ENCODE measurements around the gene P4HA2. TPM values are rescaled to one million over a fixed set of nuclear protein-coding genes. Genes with fewer than 3 reads are reported as not detected.

P4HA2 gene
- total and polyA plus RNA-seq, 2 donors (not counting 3 experiments of a cell fraction or from before 2014, with no cell fraction given): 37.6 to 58.7 TPM

- no peaks in the 10 kb centered on the region for H3K36me3 ChIP-seq (ENCODE audit: control insufficient read depth in 2 of 2, extremely low read depth in 1 of 2, insufficient read depth in 2 of 2, low read length in 2 of 2)
- no peak for DNase-seq (ENCODE audit: low read depth, low spot score)
- no peaks in the 10 kb centered on the region for H3K79me2 ChIP-seq (ENCODE audit: control insufficient read depth, insufficient read depth, low read length)
- intact Hi-C loops (cut with micrococcal nuclease) (no loop called here), dilution Hi-C loops (cut with MboI; ENCODE audit: extremely low pct_ligation_motif_present, low sequenced_read_pairs) (no loop called here)
- H3K4me1 ChIP-seq (ENCODE audit: control insufficient read depth, extremely low read depth, insufficient read depth, low read length): no peaks in the 10 kb centered on the region
- no peaks in the 10 kb centered on the region for H3K9me1 ChIP-seq (replicated peaks; ENCODE audit: control insufficient read depth, extremely low read depth, insufficient read depth, low read length)
- POLR2A ChIA-PET: no interaction called here
- no peak overlapping the region for H3K4me3 ChIP-seq (replicated peaks in 1 of 3; ENCODE audit: insufficient read depth in 1 of 3, low read depth in 1 of 3, low read length in 3 of 3)
- no peak overlapping the region for H3K4me2 ChIP-seq (ENCODE audit: insufficient read depth, low read length)
- H3K27ac ChIP-seq (ENCODE audit: insufficient read depth, low read depth, low read length): no peak overlapping the region
- H3K9me3 ChIP-seq (replicated peaks; ENCODE audit: control insufficient read depth, insufficient read depth, low read length): no peaks in the 10 kb centered on the region
- H4K20me1 ChIP-seq (replicated peaks; ENCODE audit: control insufficient read depth, extremely low read depth, insufficient read depth, low read length): no peaks in the 10 kb centered on the region
- no peak for TF ChIP-seq EZH2 (IDR thresholded peaks at IDR 0.05; ENCODE audit: borderline replicate concordance, low read depth, low read length, severe bottlenecking)
- TF ChIP-seq POLR2AphosphoS5 (IDR thresholded peaks at IDR 0.05; ENCODE audit: insufficient read depth, low read depth, low read length): no peak
- no peak for TF ChIP-seq POLR2A (IDR thresholded peaks at IDR 0.05; ENCODE audit: low read depth, low read length)
- TF ChIP-seq, protein P1, sequence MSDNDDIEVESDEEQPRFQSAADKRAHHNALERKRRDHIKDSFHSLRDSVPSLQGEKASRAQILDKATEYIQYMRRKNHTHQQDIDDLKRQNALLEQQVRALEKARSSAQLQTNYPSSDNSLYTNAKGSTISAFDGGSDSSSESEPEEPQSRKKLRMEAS (IDR thresholded peaks at IDR 0.05; ENCODE audit: insufficient read depth, insufficient read length): no peak
- TF ChIP-seq, protein P2, sequence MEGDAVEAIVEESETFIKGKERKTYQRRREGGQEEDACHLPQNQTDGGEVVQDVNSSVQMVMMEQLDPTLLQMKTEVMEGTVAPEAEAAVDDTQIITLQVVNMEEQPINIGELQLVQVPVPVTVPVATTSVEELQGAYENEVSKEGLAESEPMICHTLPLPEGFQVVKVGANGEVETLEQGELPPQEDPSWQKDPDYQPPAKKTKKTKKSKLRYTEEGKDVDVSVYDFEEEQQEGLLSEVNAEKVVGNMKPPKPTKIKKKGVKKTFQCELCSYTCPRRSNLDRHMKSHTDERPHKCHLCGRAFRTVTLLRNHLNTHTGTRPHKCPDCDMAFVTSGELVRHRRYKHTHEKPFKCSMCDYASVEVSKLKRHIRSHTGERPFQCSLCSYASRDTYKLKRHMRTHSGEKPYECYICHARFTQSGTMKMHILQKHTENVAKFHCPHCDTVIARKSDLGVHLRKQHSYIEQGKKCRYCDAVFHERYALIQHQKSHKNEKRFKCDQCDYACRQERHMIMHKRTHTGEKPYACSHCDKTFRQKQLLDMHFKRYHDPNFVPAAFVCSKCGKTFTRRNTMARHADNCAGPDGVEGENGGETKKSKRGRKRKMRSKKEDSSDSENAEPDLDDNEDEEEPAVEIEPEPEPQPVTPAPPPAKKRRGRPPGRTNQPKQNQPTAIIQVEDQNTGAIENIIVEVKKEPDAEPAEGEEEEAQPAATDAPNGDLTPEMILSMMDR (IDR thresholded peaks at IDR 0.05; ENCODE audit: extremely low read depth in 1 of 2, insufficient read depth in 1 of 2, low read depth in 1 of 2, low read length in 2 of 2): no peak
- CTCF ChIA-PET: interaction anchor here (3.5 kb wide), 1 partner anchor 13 kb away, joined by 19 read pairs; no protein-coding TSS in a partner anchor
- no TSS peak for BruUV-seq (replicated peaks)
- no peak overlapping the region for H3K9ac ChIP-seq (replicated peaks; ENCODE audit: extremely low read depth, insufficient read depth, low read length)
- no peak overlapping the region for H2AFZ ChIP-seq (ENCODE audit: low read depth, low read length)
- no peaks in the 10 kb centered on the region for H3K27me3 ChIP-seq (ENCODE audit: control insufficient read depth in 2 of 2, insufficient read depth in 2 of 2, low read length in 2 of 2)
- FAIRE-seq: no peak
Observed at GRCh38 chr5:132224716-132225115, 2.9 kb downstream of the P4HA2 start.

GRCh38 chr5:132223861-132224260, 3.8 kb downstream of the P4HA2 start:
- intact Hi-C loops (cut with micrococcal nuclease) (no loop called here), dilution Hi-C loops (cut with MboI; ENCODE audit: extremely low pct_ligation_motif_present, low sequenced_read_pairs) (no loop called here)
- H3K9me1 ChIP-seq (replicated peaks; ENCODE audit: control insufficient read depth, extremely low read depth, insufficient read depth, low read length): no peaks in the 10 kb centered on the region
- no peak overlapping the region for H3K4me2 ChIP-seq (ENCODE audit: insufficient read depth, low read length)
- FAIRE-seq (no peak), DNase-seq (ENCODE audit: low read depth, low spot score) (no peak)
- no peak overlapping the region for H3K9ac ChIP-seq (replicated peaks; ENCODE audit: extremely low read depth, insufficient read depth, low read length)
- no peak overlapping the region for H3K27ac ChIP-seq (ENCODE audit: insufficient read depth, low read depth, low read length)
- no TSS peak for BruUV-seq (replicated peaks)
- POLR2A ChIA-PET: no interaction called here
- H3K27me3 ChIP-seq (ENCODE audit: control insufficient read depth in 2 of 2, insufficient read depth in 2 of 2, low read length in 2 of 2): no peaks in the 10 kb centered on the region
- TF ChIP-seq, protein P1 (IDR thresholded peaks at IDR 0.05; ENCODE audit: insufficient read depth, insufficient read length): no peak
- no peak for TF ChIP-seq POLR2AphosphoS5 (IDR thresholded peaks at IDR 0.05; ENCODE audit: insufficient read depth, low read depth, low read length)
- no peak for TF ChIP-seq JUN (IDR thresholded peaks at IDR 0.05; ENCODE audit: borderline replicate concordance, insufficient read depth, insufficient read length, low read depth)
- TF ChIP-seq EZH2 (IDR thresholded peaks at IDR 0.05; ENCODE audit: borderline replicate concordance, low read depth, low read length, severe bottlenecking): no peak
- TF ChIP-seq, protein P2 (IDR thresholded peaks at IDR 0.05; ENCODE audit: extremely low read depth in 1 of 2, insufficient read depth in 1 of 2, low read depth in 1 of 2, low read length in 2 of 2): no peak
- no peak for TF ChIP-seq POLR2A (IDR thresholded peaks at IDR 0.05; ENCODE audit: low read depth, low read length)
- no peak for TF ChIP-seq FOS (IDR thresholded peaks at IDR 0.05; ENCODE audit: borderline replicate concordance, insufficient read depth, low read length)
- no peak for TF ChIP-seq GATA2 (IDR thresholded peaks at IDR 0.05; ENCODE audit: insufficient read depth, insufficient read length, low read depth, low read length)
- TF ChIP-seq MYC (IDR thresholded peaks at IDR 0.05; ENCODE audit: low read depth, low read length): no peak
- no peak overlapping the region for H2AFZ ChIP-seq (ENCODE audit: low read depth, low read length)
- no peaks in the 10 kb centered on the region for H4K20me1 ChIP-seq (replicated peaks; ENCODE audit: control insufficient read depth, extremely low read depth, insufficient read depth, low read length)
- H3K9me3 ChIP-seq (replicated peaks; ENCODE audit: control insufficient read depth, insufficient read depth, low read length): no peaks in the 10 kb centered on the region
- H3K4me3 ChIP-seq (replicated peaks in 1 of 3; ENCODE audit: insufficient read depth in 1 of 3, low read depth in 1 of 3, low read length in 3 of 3): no peak overlapping the region
- no peaks in the 10 kb centered on the region for H3K4me1 ChIP-seq (ENCODE audit: control insufficient read depth, extremely low read depth, insufficient read depth, low read length)
- no peaks in the 10 kb centered on the region for H3K36me3 ChIP-seq (ENCODE audit: control insufficient read depth in 2 of 2, extremely low read depth in 1 of 2, insufficient read depth in 2 of 2, low read length in 2 of 2)
- CTCF ChIA-PET: interaction anchor here (3.5 kb wide), 1 partner anchor 14 kb away, joined by 19 read pairs; no protein-coding TSS in a partner anchor
- no peaks in the 10 kb centered on the region for H3K79me2 ChIP-seq (ENCODE audit: control insufficient read depth, insufficient read depth, low read length)

All from endothelial cell of umbilical vein (primary cell).